GM12865 (cell line): ENCODE measurements around the gene SAP25.

ENCODE experiments used
- DNase-seq: peaks from one replicate; pipeline ENCODE4 v3.0.0; 2010; ENCODE audit warnings: low read depth
- H3K4me3 ChIP-seq: 2 replicates; pipeline ENCODE4 v1.5.1; 2011; ENCODE audit warnings: mild to moderate bottlenecking, low read depth, low read length, control low read depth
- TF ChIP-seq, protein P1 (sequence below): IDR thresholded peaks from 2 replicates; pipeline ENCODE4 v1.5.1; 2011; ENCODE audit warnings: low read length, control low read depth, low read depth, inconsistent platforms; ENCODE audit not compliant: insufficient read depth; ENCODE audit errors: missing control alignments

Gene SAP25

DNA sequence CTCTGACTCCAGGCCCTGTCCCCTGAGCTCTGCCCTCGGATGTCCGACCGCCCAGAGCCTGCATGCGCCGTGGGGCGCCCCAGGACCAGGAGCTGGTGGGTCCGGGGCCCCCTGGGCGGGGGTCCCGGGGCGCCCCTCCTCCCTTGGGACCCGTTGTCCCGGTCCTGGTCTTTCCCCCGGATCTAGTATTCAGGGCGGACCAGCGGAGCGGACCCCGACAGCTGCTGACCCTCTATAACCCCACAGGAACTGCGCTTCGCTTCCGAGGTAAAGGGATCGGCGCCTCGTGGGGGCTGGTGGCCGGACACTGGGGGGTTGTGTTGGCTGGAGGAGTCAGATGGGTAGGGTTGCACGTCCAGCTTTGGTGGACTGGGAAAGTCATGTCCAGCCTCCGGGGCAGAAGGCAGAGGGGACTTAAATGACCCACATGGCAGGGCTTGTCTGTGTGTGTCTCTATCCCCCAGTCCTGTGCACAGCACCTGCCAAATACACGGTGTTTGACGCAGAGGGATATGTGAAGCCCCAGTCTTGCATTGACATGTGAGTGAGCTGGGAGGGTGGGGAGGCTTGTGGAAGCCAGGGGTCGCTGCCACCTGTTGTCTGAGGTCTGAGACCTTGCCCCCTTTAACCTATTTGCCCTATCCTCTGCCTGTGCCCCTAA lies 39.2 kb upstream of the SAP25 start:
- no peak for DNase-seq
- H3K4me3 ChIP-seq = peak overlapping the region; percentile 75
- TF ChIP-seq, protein P1, sequence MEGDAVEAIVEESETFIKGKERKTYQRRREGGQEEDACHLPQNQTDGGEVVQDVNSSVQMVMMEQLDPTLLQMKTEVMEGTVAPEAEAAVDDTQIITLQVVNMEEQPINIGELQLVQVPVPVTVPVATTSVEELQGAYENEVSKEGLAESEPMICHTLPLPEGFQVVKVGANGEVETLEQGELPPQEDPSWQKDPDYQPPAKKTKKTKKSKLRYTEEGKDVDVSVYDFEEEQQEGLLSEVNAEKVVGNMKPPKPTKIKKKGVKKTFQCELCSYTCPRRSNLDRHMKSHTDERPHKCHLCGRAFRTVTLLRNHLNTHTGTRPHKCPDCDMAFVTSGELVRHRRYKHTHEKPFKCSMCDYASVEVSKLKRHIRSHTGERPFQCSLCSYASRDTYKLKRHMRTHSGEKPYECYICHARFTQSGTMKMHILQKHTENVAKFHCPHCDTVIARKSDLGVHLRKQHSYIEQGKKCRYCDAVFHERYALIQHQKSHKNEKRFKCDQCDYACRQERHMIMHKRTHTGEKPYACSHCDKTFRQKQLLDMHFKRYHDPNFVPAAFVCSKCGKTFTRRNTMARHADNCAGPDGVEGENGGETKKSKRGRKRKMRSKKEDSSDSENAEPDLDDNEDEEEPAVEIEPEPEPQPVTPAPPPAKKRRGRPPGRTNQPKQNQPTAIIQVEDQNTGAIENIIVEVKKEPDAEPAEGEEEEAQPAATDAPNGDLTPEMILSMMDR = no peak

DNA sequence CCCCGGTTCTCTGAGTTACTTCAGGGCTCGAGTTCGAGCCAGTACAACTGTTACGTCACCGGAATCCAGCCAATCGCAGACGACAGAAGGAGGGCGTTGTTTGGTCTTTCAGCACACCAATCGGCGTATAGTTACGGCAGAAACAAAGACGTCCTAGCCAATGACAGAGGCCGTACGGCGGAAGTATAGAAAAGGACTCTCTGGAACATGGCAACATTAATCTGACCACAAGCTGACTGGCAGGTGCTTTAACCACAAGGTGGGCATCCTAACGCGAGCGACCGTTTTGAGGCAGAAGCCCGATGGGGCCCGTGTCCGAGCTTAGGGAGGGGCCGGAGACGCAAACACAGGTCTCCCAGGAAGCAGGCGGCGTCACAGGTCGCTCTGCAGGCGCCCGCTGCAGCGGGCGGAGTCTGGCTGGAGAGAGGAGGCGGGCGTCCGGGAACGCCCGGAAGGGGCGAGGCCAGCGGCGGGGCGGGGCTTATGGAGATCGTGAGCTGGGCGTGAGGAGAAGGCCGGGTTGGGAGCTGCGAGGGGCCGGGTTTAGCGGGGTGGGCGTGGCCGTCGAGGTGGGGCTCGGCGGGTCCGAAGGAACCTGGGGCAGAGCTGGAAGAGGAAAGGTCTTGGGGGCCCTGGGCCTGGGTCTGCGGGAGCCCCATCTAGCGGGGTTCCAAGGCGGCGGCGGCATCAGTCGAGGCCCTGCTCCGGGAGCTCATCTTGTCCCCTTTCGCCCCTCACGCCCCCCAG lies 38.5 kb upstream of the SAP25 start, which contains the start of gene MOSPD3:
Gene MOSPD3 (plus strand): TSS at position 558 of the 747 bp plus-strand sequence. CDS start 252 bp downstream, outside the sequence.
- peak within 1 kb of the TSS; percentile 75 for H3K4me3 ChIP-seq
- peak; percentile 99 for DNase-seq
- TF ChIP-seq, protein P1 = no peak

DNA sequence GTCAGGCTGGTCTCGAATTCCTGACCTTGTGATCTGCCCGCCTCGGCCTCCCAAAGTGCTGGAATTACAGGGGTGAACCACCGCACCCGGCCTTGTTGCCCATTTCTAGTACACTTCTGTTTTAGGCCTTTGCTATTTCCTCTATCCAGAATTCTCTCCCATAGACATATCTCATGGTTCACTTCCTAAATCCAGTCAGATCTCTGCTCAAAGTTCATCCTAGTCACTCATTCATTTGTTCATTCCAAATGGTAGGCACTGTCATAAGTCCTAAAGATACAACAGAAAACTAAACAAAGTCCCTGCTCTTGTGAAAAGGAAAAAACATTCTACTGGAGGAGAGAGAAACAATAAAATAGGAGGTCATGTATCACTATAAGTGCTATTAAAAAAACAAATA lies 36.3 kb upstream of the SAP25 start:
- TF ChIP-seq, protein P1 = no peak
- no peak overlapping the region for H3K4me3 ChIP-seq
- no peak for DNase-seq

DNA sequence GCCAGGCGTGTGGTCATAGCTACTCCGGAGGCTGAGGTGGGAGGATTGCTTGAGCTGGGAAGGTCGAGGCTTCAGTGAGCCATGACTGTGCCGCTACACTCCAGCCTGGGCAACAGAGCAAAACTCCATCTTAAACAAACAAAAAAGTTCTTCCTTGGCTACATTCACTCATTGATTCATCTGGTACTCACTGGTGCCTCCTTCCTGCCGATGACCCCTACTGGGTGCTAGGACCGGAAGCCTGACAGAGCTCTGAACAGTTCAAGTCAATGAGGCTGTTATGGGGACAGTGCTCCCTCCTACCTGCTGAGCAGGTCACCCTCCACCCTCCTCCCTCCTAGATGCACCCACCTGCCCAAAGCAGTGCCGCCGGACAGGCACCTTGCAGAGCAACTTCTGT lies 33.4 kb upstream of the SAP25 start:
- no peak for DNase-seq
- TF ChIP-seq, protein P1 = no peak
- H3K4me3 ChIP-seq = no peak overlapping the region

DNA sequence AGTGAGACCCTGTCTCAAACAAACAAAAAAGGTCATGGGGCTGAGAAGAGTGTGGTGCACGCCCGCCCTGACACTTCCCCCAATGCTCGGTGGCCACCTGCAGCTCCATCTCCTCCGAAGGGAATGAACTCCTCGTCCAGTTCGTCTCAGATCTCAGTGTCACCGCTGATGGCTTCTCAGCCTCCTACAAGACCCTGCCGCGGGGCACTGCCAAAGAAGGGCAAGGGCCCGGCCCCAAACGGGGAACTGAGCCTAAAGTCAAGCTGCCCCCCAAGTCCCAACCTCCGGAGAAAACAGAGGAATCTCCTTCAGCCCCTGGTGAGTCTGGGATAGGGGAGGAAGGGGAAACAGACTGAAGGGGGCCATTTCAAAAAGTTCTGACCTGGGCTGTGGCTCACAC lies 32.6 kb upstream of the SAP25 start:
- DNase-seq = no peak
- H3K4me3 ChIP-seq = no peak overlapping the region
- TF ChIP-seq, protein P1 = no peak

DNA sequence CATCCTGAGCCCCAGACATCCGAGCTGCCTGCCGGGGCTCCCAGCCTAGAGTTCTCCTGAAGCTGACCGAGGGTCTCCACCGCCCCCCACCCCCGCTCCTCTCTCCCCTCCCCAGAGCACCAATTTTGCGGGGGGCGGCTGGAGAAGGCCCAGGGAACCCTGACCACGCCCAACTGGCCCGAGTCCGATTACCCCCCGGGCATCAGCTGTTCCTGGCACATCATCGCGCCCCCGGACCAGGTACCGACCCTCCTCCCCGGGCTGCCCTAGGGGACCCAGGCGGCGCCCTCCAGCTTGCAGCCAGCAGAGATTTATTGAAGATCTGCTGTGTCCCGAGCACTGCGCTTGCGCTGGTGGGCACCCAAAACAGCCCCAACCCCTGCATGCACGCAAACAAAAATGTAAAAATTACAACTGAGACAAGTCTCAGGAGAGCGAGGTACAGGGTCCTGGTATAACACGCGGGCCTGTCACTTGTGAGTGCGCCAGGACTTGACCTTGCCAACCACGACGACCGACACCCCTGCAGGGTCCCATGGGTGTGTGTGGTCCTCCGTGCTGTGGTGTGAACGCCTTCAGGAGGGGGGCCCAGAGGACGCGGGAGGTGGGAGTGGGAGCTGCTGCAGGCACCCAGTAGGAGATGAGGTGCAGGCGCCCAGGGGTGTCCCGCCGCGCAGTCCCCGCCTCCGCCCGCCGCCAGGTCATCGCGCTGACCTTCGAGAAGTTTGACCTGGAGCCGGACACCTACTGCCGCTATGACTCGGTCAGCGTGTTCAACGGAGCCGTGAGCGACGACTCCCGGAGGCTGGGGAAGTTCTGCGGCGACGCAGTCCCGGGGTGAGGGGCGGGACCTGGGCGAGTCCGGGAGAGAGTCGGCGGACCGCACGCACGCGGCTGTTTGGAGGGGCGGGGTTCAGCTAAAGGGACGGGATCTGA lies 31.5 kb upstream of the SAP25 start:
- DNase-seq = no peak
- TF ChIP-seq, protein P1 = no peak
- peak overlapping the region; percentile 70 for H3K4me3 ChIP-seq
